Parathyroid adenoma (tissue), 2 donors: ENCODE results near the gene APBB2.

Source experiments
- H2AFZ ChIP-seq: fragments of 300-600 bp; sonication (generic); one replicate; pipeline ENCODE4 v1.7.0; 2017; ENCODE audit warnings: antibody characterized with exemption, mild to moderate bottlenecking
- H3K27ac ChIP-seq: fragments of 300-600 bp; sonication (generic); one replicate; pipeline ENCODE4 v1.7.0; 2017
- H3K27me3 ChIP-seq: fragments of 300-600 bp; sonication (generic); one replicate; pipeline ENCODE4 v1.7.0; 2017; ENCODE audit warnings: low read length; ENCODE audit not compliant: control insufficient read depth, insufficient read depth
- H3K36me3 ChIP-seq: fragments of 300-600 bp; sonication (generic); one replicate; pipeline ENCODE4 v1.7.0; 2017; ENCODE audit warnings: low read length; ENCODE audit not compliant: control insufficient read depth, insufficient read depth
- H3K4me1 ChIP-seq: fragments of 300-600 bp; sonication (generic); one replicate; pipeline ENCODE4 v1.7.0; 2017; ENCODE audit warnings: control low read depth
- H3K4me2 ChIP-seq: fragments of 300-600 bp; sonication (generic); one replicate; pipeline ENCODE4 v1.7.0; 2017; ENCODE audit warnings: low read length
- H3K4me3 ChIP-seq: fragments of 300-600 bp; sonication (generic); one replicate; pipeline ENCODE4 v1.7.0; 2017; ENCODE audit warnings: low read depth, low read length
- H3K79me2 ChIP-seq: fragments of 300-600 bp; sonication (generic); one replicate; pipeline ENCODE4 v1.7.0; 2017; ENCODE audit warnings: control low read depth
- H3K9ac ChIP-seq: fragments of 300-600 bp; sonication (generic); one replicate; pipeline ENCODE4 v1.7.0; 2017; ENCODE audit warnings: mild to moderate bottlenecking
- H3K9me3 ChIP-seq: fragments of 300-600 bp; sonication (generic); one replicate; pipeline ENCODE4 v1.7.0; 2017; ENCODE audit warnings: low read length; ENCODE audit not compliant: control insufficient read depth
- CTCF ChIP-seq: fragments of 300-600 bp; sonication (generic); IDR thresholded peaks from one replicate; pipeline ENCODE4 v1.7.0; 2017; ENCODE audit warnings: antibody characterized with exemption, mild to moderate bottlenecking
- donor health status: primary hyperparathyroidism.

The APBB2 gene

GRCh38 chr4:40949358-40950100 is 264.8 kb downstream of the APBB2 start:
- Histone ChIP-seq H3K27ac (no peak overlapping the region), H3K9me3 (no peaks in the 10 kb centered on the region), H3K4me3 (no peak overlapping the region), H3K36me3 (no peaks in the 10 kb centered on the region), H3K27me3 (no peaks in the 10 kb centered on the region), H2AFZ (no peak overlapping the region), H3K9ac (no peak overlapping the region), H3K4me1 (no peaks in the 10 kb centered on the region), H3K79me2 (no peaks in the 10 kb centered on the region), H3K4me2 (no peak overlapping the region)
- TF ChIP-seq CTCF = no peak

- Histone ChIP-seq H3K36me3 (no peaks in the 10 kb centered on the region), H3K79me2 (no peaks in the 10 kb centered on the region), H3K9me3 (no peaks in the 10 kb centered on the region), H3K4me1 (no peaks in the 10 kb centered on the region), H2AFZ (no peak overlapping the region), H3K4me3 (no peak overlapping the region), H3K4me2 (no peak overlapping the region), H3K27ac (no peak overlapping the region), H3K9ac (no peak overlapping the region), H3K27me3 (no peaks in the 10 kb centered on the region)
- no peak for TF ChIP-seq CTCF
Observed at GRCh38 chr4:40948014-40948413, 266.3 kb downstream of the APBB2 start.

GRCh38 chr4:40946652-40947051 is 267.7 kb downstream of the APBB2 start:
- H3K4me3 ChIP-seq = no peak overlapping the region
- H3K27ac ChIP-seq = no peak overlapping the region
- H3K9ac ChIP-seq = no peak overlapping the region
- TF ChIP-seq CTCF = no peak
- no peak overlapping the region for H2AFZ ChIP-seq
- no peaks in the 10 kb centered on the region for H3K27me3 ChIP-seq
- no peaks in the 10 kb centered on the region for H3K79me2 ChIP-seq
- no peaks in the 10 kb centered on the region for H3K9me3 ChIP-seq
- H3K4me1 ChIP-seq = no peaks in the 10 kb centered on the region
- no peaks in the 10 kb centered on the region for H3K36me3 ChIP-seq
- H3K4me2 ChIP-seq = no peak overlapping the region

GRCh38 chr4:40940756-40941155 is 273.6 kb downstream of the APBB2 start:
- H3K4me2 ChIP-seq = no peak overlapping the region

More at GRCh38 chr4:40940756-40941155, 273.6 kb downstream of the APBB2 start:
- Histone ChIP-seq H3K4me1 (no peaks in the 10 kb centered on the region), H3K27ac (no peak overlapping the region), H3K79me2 (no peaks in the 10 kb centered on the region), H3K27me3 (no peaks in the 10 kb centered on the region), H3K36me3 (no peaks in the 10 kb centered on the region), H3K4me3 (no peak overlapping the region), H3K9me3 (no peaks in the 10 kb centered on the region), H2AFZ (no peak overlapping the region), H3K9ac (no peak overlapping the region)
- no peak for TF ChIP-seq CTCF
